Measurements from ENCODE around the gene HIF1A.
"Not testable (repeated sequence)": the region's sequence is repeated elsewhere in the genome, so short reads cannot be mapped to it uniquely, and the experiment has no call there.

HIF1A gene

DNA sequence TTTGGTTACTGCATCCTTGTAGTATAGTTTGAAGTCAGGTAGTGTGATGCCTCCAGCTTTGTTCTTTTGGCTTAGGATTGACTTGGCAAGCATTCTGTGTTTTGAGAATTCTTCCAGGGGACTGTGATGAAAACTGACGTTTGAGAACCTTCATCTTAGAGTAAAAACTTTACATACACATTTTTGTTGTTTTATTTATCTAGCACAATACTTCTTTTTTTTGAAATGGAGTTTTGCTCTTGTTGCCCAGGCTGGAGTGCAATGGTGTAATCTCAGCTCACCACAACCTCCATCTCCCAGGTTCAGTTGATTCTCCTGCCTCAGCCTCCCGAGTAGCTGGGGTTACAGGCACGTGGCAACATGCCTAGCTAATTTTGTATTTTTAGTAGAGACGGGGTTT, 13.4 kb downstream of the HIF1A start:
- DNase-seq, ATAC-seq: not testable (repeated sequence)

DNA sequence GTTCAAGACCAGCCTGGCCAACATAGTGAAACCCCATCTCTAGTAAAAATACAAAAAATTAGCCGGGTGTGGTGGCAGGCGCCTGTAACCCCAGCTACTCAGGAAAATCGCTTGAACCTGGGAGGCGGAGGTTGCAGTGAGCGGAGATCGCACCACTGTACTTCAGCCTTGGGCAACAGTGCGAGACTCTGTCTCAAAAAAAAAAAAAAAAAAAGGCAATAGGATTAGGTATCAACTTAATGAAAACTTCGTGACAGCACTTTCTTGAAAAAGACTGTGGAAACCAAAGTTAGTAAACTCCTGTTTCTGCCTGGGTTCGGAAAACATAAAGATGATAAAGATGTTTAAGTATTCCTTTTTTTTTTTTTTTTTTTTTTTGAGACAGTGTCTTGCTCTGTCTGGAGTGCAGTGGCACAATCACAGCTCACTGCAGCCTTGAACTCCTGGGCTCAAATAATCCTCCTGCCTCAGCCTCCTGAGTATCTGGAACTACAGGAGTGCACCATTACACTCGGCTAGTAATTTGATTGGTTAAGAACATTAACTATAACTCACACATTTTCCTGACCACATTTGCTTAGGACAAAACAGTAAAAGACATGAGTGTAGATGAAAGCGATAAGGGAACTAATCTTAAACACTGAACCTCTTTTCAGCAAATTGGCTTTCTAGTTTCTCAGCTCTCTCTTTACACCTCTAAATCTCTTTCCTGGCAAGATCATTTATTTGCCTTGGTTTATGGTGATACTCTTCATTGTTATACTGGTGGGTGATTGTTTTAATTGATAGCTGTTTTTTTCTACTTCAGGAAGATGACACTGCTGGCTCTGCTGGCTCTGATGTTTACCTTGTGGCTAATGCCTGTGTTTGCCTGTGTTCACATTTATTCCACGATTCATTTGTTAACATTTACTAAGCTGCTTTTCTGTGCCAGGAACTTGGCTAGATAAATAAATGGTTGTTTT, 15.8 kb downstream of the HIF1A start:
- DNase-seq (no peak), ATAC-seq (no peak)

DNA sequence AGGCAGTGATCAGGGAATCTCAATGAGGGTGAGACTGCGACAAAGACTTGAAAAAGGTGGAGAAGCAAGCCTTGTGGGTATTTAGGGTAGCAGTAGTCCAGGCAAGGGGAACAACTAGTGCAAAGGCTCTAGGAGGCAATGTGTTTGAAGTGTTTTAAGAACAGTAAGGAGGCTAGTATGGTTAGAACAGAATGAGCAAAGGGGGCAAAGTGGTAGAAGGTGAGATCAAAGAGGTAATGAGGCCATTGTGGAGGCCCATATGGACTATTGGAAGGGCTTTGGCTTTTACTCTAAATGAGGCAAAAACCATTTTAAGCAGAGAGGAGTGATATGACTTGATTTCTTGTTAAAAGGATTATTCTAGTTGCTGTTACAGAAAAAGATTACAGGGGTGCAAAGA, 16.8 kb downstream of the HIF1A start:
- DNase-seq (no peak), ATAC-seq (no peak)

DNA sequence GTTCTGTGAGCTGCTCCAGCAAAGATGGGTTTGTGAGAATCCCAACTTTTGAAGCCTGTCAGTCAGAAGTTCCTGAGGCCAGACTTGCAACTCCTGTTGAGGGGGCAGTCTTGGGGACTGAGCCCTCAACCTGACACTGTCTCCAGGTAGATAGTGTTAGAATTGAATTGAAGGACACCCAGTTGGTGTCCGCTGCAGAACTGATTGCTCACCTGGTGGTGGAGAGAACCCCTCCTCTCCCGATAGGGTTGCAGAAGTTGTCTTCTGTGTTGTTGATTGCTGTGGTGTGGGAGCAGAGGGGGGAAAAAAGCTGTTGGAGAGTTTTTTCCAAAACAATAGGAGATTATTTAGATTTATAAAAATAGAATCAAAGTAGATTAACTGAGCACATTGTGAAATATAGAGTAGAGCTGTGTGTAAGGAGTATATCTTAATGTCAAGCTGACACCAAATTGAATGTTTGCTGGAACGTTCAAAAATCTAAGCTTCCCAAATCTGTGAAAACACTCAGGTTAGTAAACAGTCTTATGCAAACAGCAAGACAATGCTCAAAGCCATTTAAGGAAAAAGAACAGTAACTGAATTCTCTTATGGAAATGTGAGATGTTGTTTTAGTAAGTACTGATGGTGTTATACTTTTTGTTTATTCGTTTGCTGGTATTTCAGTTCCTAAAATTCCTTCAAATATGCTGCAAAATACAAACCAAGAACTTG, 18.6 kb downstream of the HIF1A start:
- DNase-seq (no peak), ATAC-seq (no peak)

DNA sequence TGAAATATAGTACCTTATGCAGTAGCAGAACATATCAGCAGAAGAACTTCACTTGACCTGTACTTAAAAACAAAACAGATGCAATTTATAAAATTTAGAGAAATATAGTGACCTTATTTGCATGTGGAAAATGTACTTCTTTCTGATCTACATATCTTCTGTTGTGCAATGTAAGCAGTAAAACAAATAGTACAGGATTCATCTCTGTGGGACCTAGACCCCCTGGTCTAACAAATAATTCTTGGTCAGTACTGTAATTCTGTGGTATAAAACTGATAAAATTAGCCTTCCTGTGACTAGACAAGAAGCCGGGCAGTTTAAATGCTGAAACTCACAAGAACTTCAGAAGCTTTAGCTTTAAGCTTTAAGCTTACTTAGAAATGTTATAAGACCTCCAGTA, 21.6 kb downstream of the HIF1A start:
- no peak for ATAC-seq

DNA sequence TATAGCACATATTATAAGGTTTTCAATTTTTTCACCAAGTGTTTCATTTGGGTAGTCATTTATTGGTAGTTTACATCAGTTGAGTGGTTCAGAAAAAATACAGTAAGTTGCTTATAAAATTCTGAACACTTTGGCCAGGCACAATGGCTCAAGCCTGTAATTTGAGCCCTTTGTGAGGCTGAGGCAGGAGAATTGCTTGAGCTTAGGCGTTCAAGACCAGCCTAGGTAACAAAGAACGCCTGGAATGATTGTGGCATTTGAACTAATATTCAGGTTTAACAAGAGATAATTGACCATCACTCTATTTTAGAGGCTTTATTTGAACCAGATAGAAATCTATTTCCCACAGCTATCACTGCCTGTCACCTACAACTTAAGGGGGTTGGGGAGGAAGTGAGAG, 22.7 kb downstream of the HIF1A start:
- ATAC-seq (no peak), DNase-seq (no peak)

More for the DNA sequence above, 21.6 kb downstream of the HIF1A start:
- DNase-seq, result no peak

DNA sequence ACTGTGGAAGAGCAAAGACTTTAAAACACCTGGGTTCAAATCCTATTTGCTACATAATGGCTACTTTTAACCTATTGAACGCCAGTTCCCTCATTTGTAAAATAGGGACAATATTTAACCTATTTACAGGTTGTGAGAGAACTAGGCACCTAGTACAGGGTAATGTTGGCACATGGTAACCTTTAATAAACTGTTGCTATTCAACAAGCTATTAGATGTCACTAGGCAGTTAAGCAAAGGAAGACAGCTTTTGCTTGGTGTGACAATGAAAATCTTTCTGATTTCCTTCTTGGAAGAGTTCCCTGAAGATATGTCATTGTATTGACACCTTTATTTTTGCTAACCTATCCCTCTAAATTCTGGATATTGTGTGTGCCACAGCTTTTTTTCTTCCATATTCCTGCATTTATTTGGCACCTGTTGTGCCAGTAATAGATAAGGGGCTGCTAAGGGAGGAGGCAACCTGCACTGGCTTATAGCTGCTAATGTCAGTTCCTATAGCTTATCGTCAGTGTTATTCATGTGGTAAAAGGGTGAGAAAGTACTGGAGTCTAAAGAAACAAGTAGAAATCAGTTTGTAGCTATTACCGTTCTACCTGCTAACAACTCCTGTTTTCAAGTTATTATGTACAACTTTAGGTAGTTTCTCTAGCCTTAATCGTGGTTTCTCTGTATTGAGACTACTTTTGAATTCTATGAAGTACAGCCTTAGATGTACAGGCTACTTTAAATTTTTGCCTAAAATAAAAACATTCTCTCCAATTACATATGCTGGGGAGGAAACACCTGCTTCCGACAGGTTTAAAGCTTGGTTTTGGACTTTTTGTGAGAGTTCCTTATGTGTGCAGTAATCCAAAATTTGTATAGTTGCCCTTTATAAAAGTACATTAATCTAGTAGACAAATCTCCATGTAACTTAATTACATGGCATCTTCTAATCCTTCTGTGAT, 24.3 kb downstream of the HIF1A start:
- ATAC-seq (peak; percentile 29), DNase-seq (no peak)

DNA sequence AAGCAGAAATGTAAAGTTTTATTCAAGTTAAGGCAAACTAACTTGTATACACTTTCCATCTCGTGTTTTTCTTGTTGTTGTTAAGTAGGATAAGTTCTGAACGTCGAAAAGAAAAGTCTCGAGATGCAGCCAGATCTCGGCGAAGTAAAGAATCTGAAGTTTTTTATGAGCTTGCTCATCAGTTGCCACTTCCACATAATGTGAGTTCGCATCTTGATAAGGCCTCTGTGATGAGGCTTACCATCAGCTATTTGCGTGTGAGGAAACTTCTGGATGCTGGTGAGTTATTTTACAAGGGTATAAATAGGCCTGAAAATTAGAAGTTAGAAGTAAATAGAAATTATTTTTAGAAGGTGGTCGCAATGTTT, 25.0 kb downstream of the HIF1A start:
- DNase-seq (no peak), ATAC-seq (peak; percentile 13)

DNA sequence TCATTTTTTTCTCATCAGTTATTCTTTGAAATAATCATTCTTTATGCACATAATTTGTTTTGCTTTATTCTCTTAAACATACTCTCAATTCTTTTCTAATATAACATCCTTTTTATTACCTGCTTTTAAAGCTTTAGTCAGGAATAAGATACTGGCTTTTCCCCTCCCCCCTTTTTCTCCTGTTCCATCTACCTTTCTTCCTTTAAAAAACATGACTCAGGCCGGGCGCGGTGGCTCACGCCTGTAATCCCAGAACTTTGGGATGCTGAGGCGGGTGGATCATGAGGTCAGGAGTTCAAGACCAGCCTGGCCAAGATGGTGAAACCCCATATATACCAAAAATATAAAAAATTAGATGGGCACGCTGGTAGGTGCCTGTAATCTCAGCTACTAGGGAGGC, 25.4 kb downstream of the HIF1A start:
- DNase-seq, result no peak
- ATAC-seq, result no peak

DNA sequence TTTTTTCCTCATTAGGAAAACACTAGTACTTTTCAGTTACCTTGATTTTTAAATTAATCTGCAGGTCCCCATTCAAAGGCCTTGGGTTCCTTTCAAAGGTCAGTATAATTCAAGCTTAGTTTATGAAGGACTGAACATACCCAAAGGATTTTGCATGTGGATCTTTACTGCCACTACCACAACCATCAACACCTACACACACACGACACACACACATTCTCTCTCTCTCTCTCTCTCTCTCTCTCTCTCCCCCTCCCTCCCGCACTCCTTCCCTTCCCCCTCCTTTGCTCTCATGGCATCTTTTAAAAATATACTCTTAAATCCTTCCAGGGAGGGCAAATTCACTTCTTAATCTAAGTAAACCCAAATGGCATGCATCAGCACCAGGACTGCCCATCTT, 28.8 kb downstream of the HIF1A start:
- ATAC-seq (no peak), DNase-seq (no peak)

DNA sequence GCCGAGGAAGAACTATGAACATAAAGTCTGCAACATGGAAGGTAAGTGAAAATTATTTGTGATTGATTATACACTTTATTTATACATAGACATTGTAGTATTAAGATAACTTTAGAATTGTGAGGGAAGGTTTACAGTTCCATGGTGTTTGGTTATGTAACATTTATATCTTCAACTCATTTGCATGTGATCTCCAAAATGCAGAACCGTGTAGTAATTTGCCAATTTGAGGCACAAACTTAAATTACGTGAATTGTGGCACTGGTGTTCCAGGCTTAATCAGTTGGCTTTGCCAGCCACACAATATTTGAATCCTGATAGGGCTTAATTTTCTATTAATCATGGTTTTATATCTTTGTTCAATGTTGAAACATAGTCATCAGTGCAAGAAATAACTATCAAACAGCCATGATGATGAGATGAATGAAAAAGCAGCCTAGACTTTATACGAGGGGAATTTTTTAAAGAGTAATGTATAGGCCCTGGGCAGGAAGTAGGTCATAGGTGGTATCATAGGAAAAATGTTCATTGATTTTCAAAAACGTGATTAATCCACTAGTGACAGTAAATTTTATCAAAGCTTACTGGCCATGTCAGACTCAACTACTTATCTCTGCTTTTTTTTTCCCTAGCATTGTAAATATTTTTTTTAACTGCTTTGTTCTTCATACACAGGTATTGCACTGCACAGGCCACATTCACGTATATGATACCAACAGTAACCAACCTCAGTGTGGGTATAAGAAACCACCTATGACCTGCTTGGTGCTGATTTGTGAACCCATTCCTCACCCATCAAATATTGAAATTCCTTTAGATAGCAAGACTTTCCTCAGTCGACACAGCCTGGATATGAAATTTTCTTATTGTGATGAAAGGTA, 31.7 kb downstream of the HIF1A start:
- ATAC-seq (no peak), DNase-seq (no peak)

DNA sequence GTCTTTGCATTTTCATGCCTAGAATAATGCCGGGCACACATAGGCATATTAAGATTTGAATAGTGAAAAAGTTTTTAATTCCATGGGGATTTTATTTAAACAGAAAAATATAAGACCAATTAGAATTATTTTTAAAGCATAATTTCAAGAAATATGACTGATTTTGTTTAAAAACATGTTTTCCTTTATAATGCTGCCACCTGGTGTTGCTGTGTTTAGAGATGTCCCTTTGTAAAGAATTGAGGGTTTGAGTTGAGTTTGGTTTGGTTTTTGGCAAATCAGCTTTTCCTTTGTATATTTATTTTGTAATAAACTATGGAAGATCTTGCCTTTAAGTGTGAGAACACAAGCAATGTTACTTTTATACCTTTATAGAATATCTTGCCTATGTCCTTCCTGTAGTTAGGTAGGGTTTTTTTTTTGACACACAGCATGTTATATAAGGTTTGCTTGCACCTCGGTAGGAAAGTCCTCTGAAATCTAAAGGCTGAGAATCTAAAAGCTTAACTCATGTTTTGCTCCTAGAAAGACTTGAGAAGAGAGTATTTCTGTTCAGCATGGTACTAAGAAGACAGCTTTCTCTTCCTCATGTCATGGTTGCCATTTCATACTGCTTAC, 35.6 kb downstream of the HIF1A start:
- ATAC-seq, result no peak

DNA sequence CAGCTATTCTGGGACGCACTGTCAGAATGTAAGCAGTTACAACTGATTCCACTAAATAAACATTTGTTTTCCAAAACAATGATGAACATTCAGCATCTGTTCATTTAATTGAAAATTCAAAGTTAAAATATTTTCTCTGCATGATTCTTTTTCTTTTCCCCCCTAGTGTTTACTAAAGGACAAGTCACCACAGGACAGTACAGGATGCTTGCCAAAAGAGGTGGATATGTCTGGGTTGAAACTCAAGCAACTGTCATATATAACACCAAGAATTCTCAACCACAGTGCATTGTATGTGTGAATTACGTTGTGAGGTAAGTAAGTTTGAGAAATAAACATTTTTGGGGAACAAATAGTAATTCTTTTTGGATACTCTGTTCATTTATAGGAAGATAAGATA, 38.7 kb downstream of the HIF1A start:
- ATAC-seq, result no peak
- no peak for DNase-seq

More for the DNA sequence above, 35.6 kb downstream of the HIF1A start:
- no peak for DNase-seq

DNA sequence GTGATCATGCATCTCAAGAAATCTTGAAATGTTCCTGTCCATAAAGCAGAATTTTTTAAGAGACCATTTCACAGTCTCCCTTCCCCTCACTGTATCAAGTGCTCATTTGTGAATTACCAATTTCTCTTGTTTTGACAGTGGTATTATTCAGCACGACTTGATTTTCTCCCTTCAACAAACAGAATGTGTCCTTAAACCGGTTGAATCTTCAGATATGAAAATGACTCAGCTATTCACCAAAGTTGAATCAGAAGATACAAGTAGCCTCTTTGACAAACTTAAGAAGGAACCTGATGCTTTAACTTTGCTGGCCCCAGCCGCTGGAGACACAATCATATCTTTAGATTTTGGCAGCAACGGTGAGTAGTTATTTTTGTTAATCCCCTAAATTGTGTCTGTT, 41.4 kb downstream of the HIF1A start:
- ATAC-seq (no peak), DNase-seq (no peak)

DNA sequence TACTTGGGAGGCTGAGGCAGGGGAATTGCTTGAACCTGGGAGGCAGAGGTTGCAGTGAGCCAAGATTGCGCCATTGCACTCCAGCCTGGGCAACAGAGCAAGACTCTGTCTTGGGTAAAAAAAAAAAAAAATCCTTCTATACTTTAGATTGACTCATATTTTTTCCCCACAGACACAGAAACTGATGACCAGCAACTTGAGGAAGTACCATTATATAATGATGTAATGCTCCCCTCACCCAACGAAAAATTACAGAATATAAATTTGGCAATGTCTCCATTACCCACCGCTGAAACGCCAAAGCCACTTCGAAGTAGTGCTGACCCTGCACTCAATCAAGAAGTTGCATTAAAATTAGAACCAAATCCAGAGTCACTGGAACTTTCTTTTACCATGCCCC, 42.6 kb downstream of the HIF1A start:
- DNase-seq (no peak), ATAC-seq (no peak)

DNA sequence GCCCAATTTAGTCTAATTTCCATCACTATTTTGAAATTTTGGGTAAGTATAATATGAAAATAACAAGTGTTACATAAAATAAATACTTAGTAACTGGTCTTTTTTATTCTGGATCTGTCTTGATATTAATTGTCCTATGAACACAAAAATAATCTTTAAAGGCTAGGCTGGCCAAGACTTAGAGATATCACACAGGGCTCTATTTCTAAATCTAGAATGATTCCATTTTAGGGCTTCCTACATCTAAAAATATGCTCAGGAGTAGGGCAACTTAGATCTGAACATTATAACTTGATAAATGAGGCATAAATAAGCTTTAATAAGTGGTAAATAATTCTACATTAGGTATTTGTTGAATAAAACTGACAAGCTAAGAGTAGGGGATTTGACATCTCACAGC, 43.8 kb downstream of the HIF1A start:
- DNase-seq (no peak), ATAC-seq (no peak)

DNA sequence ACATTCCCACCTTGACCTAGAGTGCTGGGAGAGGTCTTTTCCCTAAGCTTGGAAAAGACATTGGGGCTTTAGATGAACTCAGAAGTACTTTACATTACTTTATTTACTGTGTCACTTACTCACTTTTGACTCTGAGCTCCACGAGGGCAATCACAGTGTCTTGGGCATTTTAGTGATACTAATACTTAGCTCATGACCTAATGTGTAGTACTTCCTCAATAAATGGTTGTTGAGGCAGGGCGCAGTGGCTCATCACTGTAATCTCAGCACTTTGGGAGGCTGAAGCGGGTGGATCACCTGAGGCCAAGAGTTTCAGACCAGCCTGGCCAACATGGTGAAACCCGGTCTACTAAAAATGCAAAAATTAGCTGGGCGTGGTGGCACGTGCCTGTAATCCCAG, 47.1 kb downstream of the HIF1A start:
- no peak for DNase-seq
- no peak for ATAC-seq

DNA sequence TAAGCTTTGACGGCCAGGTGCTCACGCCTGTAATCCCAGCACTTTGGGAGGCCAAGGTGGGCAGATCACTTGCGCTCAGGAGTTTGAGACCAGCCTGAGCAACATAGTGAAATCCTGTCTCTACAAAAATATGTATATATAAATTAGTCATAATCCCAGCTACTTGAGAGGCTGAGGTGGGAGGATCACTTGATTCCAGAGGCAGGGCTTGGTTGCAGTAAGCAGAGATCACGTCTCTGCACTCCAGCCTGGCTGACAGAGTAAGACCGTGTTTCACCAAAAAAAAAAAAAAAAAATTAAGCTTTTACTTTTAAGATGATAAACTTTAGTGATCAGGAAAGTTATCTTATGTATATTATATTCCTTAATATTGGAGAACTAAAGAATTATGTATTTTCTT, 48.9 kb downstream of the HIF1A start:
- DNase-seq (no peak), ATAC-seq (no peak)

DNA sequence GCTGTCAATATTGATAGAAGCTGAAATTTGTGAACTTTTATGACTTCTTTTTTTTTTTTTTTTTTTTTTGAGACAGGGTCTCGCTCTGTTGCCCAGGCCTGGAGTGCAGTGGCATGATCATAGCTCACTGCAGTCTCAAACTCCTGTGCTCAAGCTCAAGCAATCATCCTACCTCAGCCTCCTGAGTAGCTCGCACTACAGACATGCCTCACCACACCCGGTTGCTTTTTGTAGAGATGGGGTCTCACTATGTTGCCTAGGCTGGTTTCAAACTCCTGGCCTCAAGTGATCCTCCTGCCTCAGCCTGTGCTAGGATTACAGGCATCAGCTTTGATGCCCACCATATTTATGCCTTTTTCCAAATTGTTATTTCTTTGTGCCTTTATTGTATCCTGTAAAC, 51.0 kb downstream of the HIF1A start:
- not testable (repeated sequence) for DNase-seq, ATAC-seq

DNA sequence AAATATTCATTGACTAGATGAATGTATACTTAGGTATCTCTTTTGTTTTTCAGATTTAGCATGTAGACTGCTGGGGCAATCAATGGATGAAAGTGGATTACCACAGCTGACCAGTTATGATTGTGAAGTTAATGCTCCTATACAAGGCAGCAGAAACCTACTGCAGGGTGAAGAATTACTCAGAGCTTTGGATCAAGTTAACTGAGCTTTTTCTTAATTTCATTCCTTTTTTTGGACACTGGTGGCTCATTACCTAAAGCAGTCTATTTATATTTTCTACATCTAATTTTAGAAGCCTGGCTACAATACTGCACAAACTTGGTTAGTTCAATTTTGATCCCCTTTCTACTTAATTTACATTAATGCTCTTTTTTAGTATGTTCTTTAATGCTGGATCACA, 51.6 kb downstream of the HIF1A start:
- no peak for ATAC-seq
- DNase-seq, result no peak

DNA sequence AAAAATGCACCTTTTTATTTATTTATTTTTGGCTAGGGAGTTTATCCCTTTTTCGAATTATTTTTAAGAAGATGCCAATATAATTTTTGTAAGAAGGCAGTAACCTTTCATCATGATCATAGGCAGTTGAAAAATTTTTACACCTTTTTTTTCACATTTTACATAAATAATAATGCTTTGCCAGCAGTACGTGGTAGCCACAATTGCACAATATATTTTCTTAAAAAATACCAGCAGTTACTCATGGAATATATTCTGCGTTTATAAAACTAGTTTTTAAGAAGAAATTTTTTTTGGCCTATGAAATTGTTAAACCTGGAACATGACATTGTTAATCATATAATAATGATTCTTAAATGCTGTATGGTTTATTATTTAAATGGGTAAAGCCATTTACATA, 52.0 kb downstream of the HIF1A start:
- DNase-seq (no peak), ATAC-seq (no peak)

Data from stimulated activated naive CD8-positive, alpha-beta T cell treated with anti-CD3 and anti-CD28 coated beads, Interleukin-15, Interleukin-2, amounts not matched to agents 100 U/mL and 50 U/mL, for 24 hours (primary cell).